Stimulated activated CD8-positive, alpha-beta memory T cell treated with anti-CD3 and anti-CD28 coated beads, Interleukin-7, amount 100 ng/mL, for 48 hours (primary cell): ENCODE results near the gene MED13L.

Experiments
- DNase-seq, 2 donors: peaks; one replicate each; pipeline ENCODE4 v3.0.0-alpha.2; 2020; ENCODE audit warnings: low read depth in 1 of 2; ENCODE audit errors: extremely low read depth in 1 of 2

The MED13L gene

GRCh38 chr12:115956236-115956635 lies 321.3 kb downstream of the MED13L start:
- no peak for DNase-seq

- DNase-seq: no peak
Measured at GRCh38 chr12:115953450-115953849, 324.0 kb downstream of the MED13L start.

- DNase-seq: no peak
Measured at GRCh38 chr12:115953031-115953430, 324.5 kb downstream of the MED13L start.

GRCh38 chr12:115950959-115951358 lies 326.5 kb downstream of the MED13L start:
- no peak for DNase-seq

GRCh38 chr12:115949675-115950074 lies 327.8 kb downstream of the MED13L start:
- no peak for DNase-seq

- no peak for DNase-seq
Measured at GRCh38 chr12:115947696-115948062, 329.8 kb downstream of the MED13L start.

- no peak for DNase-seq
Measured at GRCh38 chr12:115946867-115947695, 330.4 kb downstream of the MED13L start.

GRCh38 chr12:115946092-115946491 lies 331.4 kb downstream of the MED13L start:
- DNase-seq: no peak

GRCh38 chr12:115945491-115945885 lies 332.0 kb downstream of the MED13L start:
- DNase-seq: no peak

GRCh38 chr12:115944837-115945490 lies 332.5 kb downstream of the MED13L start:
- no peak for DNase-seq

GRCh38 chr12:115944392-115944742 lies 333.1 kb downstream of the MED13L start:
- no peak for DNase-seq

- DNase-seq: no peak
Measured at GRCh38 chr12:115943630-115944391, 333.7 kb downstream of the MED13L start.

GRCh38 chr12:115943310-115943629 lies 334.2 kb downstream of the MED13L start:
- no peak for DNase-seq

GRCh38 chr12:115942346-115942745 lies 335.1 kb downstream of the MED13L start:
- DNase-seq: no peak

- no peak for DNase-seq
Measured at GRCh38 chr12:115941362-115941761, 336.1 kb downstream of the MED13L start.

- no peak for DNase-seq
Measured at GRCh38 chr12:115938794-115939377, 338.6 kb downstream of the MED13L start.

- DNase-seq: no peak
Measured at GRCh38 chr12:115936997-115937916, 340.2 kb downstream of the MED13L start.

- no peak for DNase-seq
Measured at GRCh38 chr12:115934877-115935276, 342.6 kb downstream of the MED13L start.

- DNase-seq: no peak
Measured at GRCh38 chr12:115934046-115934445, 343.4 kb downstream of the MED13L start.

GRCh38 chr12:115932066-115932465 lies 345.4 kb downstream of the MED13L start:
- DNase-seq: no peak
